Loucy (cell line): ENCODE results near the gene DNAJB6.

Experiments
- H2AFZ ChIP-seq: fragments of 200-600 bp; sonication (generic); 2 replicates; pipeline ENCODE4 v1.6.0; 2016; ENCODE audit warnings: antibody characterized with exemption, mild to moderate bottlenecking, low read length, moderate library complexity
- H3F3A ChIP-seq: fragments of 200-600 bp; 2 replicates; pipeline ENCODE4 v1.6.0; 2016; ENCODE audit warnings: antibody characterized with exemption, low read depth, mild to moderate bottlenecking
- H3K27me3 ChIP-seq: fragments of 200-600 bp; sonication (generic); 2 replicates; pipeline ENCODE4 v1.6.1; 2014; ENCODE audit warnings: low read length, mild to moderate bottlenecking; ENCODE audit not compliant: insufficient read depth, poor library complexity, severe bottlenecking
- H3K36me3 ChIP-seq: fragments of 200-600 bp; sonication (generic); 2 replicates; pipeline ENCODE4 v1.6.1; 2016; ENCODE audit warnings: low read length; ENCODE audit not compliant: insufficient read depth
- H3K4me1 ChIP-seq: fragments of 200-600 bp; sonication (generic); 2 replicates; pipeline ENCODE4 v1.5.1; 2014; ENCODE audit warnings: low read length, mild to moderate bottlenecking; ENCODE audit not compliant: insufficient read depth, poor library complexity, severe bottlenecking
- H3K4me2 ChIP-seq: fragments of 200-600 bp; sonication (generic); 2 replicates; pipeline ENCODE4 v1.6.0; 2014; ENCODE audit warnings: antibody characterized with exemption, low read length, low read depth, mild to moderate bottlenecking; ENCODE audit not compliant: poor library complexity, severe bottlenecking
- H3K4me3 ChIP-seq: fragments of 200-600 bp; sonication (generic); 2 replicates; pipeline ENCODE4 v1.5.1; 2014; ENCODE audit warnings: low read length, mild to moderate bottlenecking, mixed read lengths; ENCODE audit not compliant: poor library complexity, severe bottlenecking
- H3K79me2 ChIP-seq: fragments of 200-600 bp; sonication (generic); 2 replicates; pipeline ENCODE4 v1.6.1; 2014; ENCODE audit warnings: low read length; ENCODE audit not compliant: insufficient read depth
- H3K9ac ChIP-seq: fragments of 200-600 bp; sonication (generic); 2 replicates; pipeline ENCODE4 v1.6.0; 2014; ENCODE audit warnings: mild to moderate bottlenecking, low read depth, low read length, moderate library complexity; ENCODE audit not compliant: poor library complexity, severe bottlenecking
- H3K9me2 ChIP-seq: fragments of 200-600 bp; sonication (generic); replicated peaks from 2 replicates; pipeline ENCODE4 v1.6.1; 2016; ENCODE audit warnings: low read depth, low read length, mixed read lengths
- H3K9me3 ChIP-seq: fragments of 200-600 bp; sonication (generic); 2 replicates; pipeline ENCODE4 v1.6.1; 2014; ENCODE audit warnings: mild to moderate bottlenecking, antibody characterized with exemption, low read length, low read depth; ENCODE audit not compliant: insufficient read depth
- H4K20me1 ChIP-seq: fragments of 200-600 bp; sonication (generic); 2 replicates; pipeline ENCODE4 v1.6.0; 2014; ENCODE audit warnings: antibody characterized with exemption, low read length, mild to moderate bottlenecking; ENCODE audit not compliant: insufficient read depth, poor library complexity, severe bottlenecking
- EZH2phosphoT487 ChIP-seq: fragments of 200-600 bp; IDR thresholded peaks from 2 replicates; pipeline ENCODE4 v1.6.1; 2018; ENCODE audit warnings: antibody characterized with exemption, mild to moderate bottlenecking, moderate library complexity, borderline replicate concordance
- TF ChIP-seq, protein P1 (sequence below): fragments of 200-600 bp; sonication (generic); conservative IDR thresholded peaks from 2 replicates; pipeline ENCODE4 v1.5.1; 2014; ENCODE audit warnings: mild to moderate bottlenecking, antibody characterized with exemption, low read length

Gene DNAJB6

DNA sequence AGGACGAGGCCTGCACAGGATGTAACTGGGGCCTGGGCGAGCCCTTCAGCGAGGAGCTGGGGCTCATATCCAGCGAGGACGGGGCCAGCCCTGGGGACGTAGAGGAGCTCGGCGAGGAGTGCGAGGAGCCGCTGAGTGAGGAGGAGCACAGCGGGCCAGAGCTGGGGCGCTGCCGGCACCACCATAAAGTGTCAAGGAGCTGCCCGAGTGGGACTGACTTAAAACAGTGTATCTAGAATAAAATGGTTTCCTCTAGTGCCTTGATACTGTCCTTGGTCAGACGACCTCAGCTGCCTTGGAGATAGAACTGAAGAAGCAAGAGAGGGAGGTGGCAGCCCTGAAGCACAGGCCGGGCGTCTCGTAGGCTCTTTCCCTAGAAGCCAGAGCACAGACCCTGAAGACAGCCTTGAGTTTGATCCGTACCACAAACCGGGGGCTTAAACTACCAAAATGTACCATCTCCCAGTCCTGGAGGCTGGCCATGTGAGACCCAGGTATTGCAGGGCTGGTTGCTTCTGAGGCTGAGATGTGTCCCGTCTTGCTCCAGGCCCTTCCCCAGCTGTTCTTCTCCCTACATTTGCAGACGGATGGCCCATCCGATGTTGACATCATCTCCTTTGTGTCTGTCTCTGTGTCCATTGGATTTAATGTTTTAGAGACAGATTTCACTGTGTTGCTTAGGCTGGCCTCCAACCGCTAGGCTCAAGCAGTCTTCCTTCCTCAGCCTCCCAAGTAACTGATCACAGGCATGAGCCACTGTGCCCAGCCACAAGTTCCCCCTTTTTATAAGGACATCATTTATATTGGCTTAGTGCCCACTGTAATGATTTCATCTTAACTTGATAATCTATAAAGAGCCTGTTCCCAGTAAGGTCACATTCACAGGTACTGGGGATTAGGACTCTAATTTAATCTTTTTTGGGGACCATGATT is 35.8 kb downstream of the DNAJB6 start:
- Histone ChIP-seq H3K4me3 (no peak overlapping the region), H2AFZ (no peak overlapping the region), H3K27me3 (no peaks in the 10 kb centered on the region), H3K36me3 (peaks cover 99% of the 10 kb centered on the region; the same call in 1 of the 2 replicates), H3K9ac (no peak overlapping the region), H4K20me1 (peaks cover 92% of the 10 kb centered on the region), H3K9me3 (no peaks in the 10 kb centered on the region), H3K4me1 (no peaks in the 10 kb centered on the region), H3F3A (no peaks in the 10 kb centered on the region), H3K79me2 (peaks cover 91% of the 10 kb centered on the region), H3K4me2 (no peak overlapping the region), H3K9me2 (no peaks in the 10 kb centered on the region)
- no peak for TF ChIP-seq EZH2phosphoT487
- TF ChIP-seq, protein P1, sequence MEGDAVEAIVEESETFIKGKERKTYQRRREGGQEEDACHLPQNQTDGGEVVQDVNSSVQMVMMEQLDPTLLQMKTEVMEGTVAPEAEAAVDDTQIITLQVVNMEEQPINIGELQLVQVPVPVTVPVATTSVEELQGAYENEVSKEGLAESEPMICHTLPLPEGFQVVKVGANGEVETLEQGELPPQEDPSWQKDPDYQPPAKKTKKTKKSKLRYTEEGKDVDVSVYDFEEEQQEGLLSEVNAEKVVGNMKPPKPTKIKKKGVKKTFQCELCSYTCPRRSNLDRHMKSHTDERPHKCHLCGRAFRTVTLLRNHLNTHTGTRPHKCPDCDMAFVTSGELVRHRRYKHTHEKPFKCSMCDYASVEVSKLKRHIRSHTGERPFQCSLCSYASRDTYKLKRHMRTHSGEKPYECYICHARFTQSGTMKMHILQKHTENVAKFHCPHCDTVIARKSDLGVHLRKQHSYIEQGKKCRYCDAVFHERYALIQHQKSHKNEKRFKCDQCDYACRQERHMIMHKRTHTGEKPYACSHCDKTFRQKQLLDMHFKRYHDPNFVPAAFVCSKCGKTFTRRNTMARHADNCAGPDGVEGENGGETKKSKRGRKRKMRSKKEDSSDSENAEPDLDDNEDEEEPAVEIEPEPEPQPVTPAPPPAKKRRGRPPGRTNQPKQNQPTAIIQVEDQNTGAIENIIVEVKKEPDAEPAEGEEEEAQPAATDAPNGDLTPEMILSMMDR: no peak

DNA sequence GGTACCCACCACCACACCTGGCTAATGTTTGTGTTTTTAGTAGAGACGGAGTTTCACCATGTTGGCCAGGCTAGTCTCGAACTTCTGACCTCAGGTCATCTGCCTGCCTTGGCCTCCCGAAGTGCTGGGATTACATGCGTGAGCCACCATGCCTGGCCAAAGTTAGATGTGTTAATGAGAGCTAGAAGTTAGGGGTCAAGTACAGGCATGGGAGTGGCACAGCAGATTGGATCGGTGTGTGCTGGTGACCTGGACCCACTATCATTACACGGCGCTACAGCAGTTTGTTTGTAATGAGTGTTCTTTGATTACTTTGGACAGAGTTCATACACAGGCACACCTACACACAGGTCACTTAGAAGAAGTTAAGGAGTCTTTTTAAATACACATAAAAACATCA is 36.7 kb downstream of the DNAJB6 start:
- H4K20me1 ChIP-seq: peaks cover 93% of the 10 kb centered on the region
- peaks cover 99% of the 10 kb centered on the region; the same call in 1 of the 2 replicates for H3K36me3 ChIP-seq

DNA sequence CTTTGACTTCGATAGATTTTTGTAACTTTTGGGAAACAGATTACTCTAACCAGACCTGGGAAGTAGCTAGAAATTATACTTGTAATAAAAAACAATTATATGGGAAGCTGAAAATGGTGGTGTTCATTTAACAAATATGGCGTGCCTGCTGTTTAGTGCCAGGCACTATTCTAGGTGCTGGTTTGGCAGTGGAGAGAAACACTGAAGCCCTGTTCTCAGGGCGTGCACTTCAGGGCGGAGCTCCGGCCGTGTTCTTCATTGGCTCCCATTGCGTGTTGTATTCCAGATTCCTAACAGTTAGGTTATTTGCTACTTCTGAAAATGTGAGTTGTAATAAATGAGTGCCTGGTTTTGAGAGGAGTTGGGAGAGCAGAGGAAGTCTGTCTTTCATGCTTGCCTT is 38.6 kb downstream of the DNAJB6 start:
- H4K20me1 ChIP-seq: peaks cover 96% of the 10 kb centered on the region
- H3K9ac ChIP-seq: no peak overlapping the region
- H3K4me2 ChIP-seq: no peak overlapping the region
- H3F3A ChIP-seq: no peaks in the 10 kb centered on the region
- H3K36me3 ChIP-seq: peaks cover 95% of the 10 kb centered on the region; the same call in 1 of the 2 replicates
- no peaks in the 10 kb centered on the region for H3K27me3 ChIP-seq
- no peaks in the 10 kb centered on the region for H3K4me1 ChIP-seq
- peaks cover 100% of the 10 kb centered on the region for H3K79me2 ChIP-seq
- no peaks in the 10 kb centered on the region for H3K9me3 ChIP-seq
- H3K9me2 ChIP-seq: no peaks in the 10 kb centered on the region
- TF ChIP-seq EZH2phosphoT487: no peak
- TF ChIP-seq, protein P1: no peak
- H2AFZ ChIP-seq: no peak overlapping the region
- H3K4me3 ChIP-seq: no peak overlapping the region

More for the DNA sequence above, 36.7 kb downstream of the DNAJB6 start:
- H3K4me2 ChIP-seq: no peak overlapping the region
- no peaks in the 10 kb centered on the region for H3K4me1 ChIP-seq
- peaks cover 91% of the 10 kb centered on the region for H3K79me2 ChIP-seq
- no peak overlapping the region for H3K4me3 ChIP-seq
- no peaks in the 10 kb centered on the region for H3K9me2 ChIP-seq
- H3K9me3 ChIP-seq: no peaks in the 10 kb centered on the region
- H3K27me3 ChIP-seq: no peaks in the 10 kb centered on the region
- H2AFZ ChIP-seq: no peak overlapping the region
- no peaks in the 10 kb centered on the region for H3F3A ChIP-seq
- no peak overlapping the region for H3K9ac ChIP-seq
- no peak for TF ChIP-seq EZH2phosphoT487
